ENCODE results near the gene BUB3. TPM values are rescaled to one million over a fixed set of nuclear protein-coding genes. Genes with fewer than 3 reads are reported as not detected.
"Not testable (repeated sequence)": the region's sequence is repeated elsewhere in the genome, so short reads cannot be mapped to it uniquely, and the experiment has no call there.

BUB3 gene
- total RNA-seq, 2 donors from 2014 or later = 77.6 to 112 TPM

DNA sequence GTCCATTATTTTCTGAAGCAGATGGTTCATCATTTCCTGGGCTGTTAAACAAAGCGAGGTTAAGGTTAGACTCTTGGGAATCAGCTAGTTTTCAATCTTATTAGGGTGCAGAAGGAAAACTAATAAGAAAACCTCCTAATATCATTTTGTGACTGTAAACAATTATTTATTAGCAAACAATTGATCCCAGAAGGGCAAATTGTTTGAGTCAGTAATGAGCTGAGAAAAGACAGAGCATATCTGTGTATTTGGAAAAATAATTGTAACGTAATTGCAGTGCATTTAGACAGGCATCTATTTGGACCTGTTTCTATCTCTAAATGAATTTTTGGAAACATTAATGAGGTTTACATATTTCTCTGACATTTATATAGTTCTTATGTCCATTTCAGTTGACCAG lies 10.1 kb downstream of the BUB3 start:
- H3K9me3 ChIP-seq = no peaks in the 10 kb centered on the region
- H3K9ac ChIP-seq (ENCODE audit: low read depth in 2 of 2, low read length in 2 of 2) = no peak overlapping the region
- intact Hi-C loops (cut with DNase I) = no loop called here
- H3K27me3 ChIP-seq = no peaks in the 10 kb centered on the region
- H3K36me3 ChIP-seq = peaks cover 15% of the 10 kb centered on the region
- no peak overlapping the region for H3K27ac ChIP-seq
- no peaks in the 10 kb centered on the region for H3K4me1 ChIP-seq
- no peak for DNase-seq
- TF ChIP-seq, protein P1, sequence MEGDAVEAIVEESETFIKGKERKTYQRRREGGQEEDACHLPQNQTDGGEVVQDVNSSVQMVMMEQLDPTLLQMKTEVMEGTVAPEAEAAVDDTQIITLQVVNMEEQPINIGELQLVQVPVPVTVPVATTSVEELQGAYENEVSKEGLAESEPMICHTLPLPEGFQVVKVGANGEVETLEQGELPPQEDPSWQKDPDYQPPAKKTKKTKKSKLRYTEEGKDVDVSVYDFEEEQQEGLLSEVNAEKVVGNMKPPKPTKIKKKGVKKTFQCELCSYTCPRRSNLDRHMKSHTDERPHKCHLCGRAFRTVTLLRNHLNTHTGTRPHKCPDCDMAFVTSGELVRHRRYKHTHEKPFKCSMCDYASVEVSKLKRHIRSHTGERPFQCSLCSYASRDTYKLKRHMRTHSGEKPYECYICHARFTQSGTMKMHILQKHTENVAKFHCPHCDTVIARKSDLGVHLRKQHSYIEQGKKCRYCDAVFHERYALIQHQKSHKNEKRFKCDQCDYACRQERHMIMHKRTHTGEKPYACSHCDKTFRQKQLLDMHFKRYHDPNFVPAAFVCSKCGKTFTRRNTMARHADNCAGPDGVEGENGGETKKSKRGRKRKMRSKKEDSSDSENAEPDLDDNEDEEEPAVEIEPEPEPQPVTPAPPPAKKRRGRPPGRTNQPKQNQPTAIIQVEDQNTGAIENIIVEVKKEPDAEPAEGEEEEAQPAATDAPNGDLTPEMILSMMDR (IDR thresholded peaks at IDR 0.05) = no peak
- no peak overlapping the region for H3K4me3 ChIP-seq

DNA sequence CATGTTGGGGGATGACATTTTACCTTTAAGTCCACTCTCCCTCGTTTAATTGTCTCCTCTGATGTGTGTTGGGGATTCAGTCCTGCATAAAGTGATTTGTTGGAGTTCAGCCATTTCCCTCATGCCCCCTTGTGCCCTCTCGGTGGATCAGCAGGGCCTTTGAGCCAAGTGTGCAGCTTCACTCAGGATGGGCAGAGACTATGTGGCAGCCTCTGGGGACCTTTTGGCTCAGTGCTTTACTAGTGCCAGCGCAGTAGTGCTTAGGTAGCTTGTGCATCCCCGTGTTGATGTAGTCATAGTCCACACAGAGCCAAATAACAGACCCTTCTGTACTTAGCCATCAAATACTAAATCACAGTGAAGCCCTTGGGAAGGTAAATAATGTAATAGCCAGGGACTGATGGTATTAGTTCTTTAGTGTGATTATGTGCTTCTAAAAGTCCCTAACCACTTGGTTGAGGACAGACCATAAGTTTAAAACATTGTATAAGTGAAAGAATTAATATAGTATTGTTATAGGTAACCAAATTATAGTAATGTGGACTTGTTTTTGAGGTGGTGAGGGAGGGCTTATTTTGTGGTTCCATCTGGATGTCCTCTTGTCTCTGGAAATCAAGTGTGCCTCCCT lies 11.4 kb downstream of the BUB3 start:
- Histone ChIP-seq H3K9me3 (no peaks in the 10 kb centered on the region), H3K9ac (ENCODE audit: low read depth in 2 of 2, low read length in 2 of 2) (no peak overlapping the region), H3K27me3 (no peaks in the 10 kb centered on the region), H3K4me1 (no peaks in the 10 kb centered on the region), H3K4me3 (no peak overlapping the region), H3K27ac (no peak overlapping the region), H3K36me3 (peaks cover 15% of the 10 kb centered on the region)
- TF ChIP-seq, protein P1 (IDR thresholded peaks at IDR 0.05) = no peak
- intact Hi-C loops (cut with DNase I) = no loop called here
- DNase-seq = no peak

DNA sequence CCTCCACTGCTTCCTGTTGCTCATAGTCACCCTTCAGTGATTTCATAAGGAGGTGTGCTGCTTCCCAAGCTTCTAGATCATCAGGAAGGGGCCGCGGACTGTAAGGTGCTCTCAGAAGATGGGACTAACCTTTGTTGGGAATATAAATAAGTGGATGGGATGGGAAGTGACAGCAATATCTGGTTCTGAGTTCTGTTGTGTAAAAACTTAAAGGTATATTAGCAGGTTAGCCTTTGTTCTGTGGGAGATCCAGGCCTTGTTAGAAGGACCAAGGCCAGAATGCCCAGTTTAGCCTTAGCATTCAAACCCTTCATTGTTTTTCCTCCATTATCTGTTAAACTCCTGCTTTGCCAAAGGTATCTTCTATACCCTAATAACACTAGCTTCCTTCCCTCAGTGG lies 12.4 kb downstream of the BUB3 start:
- intact Hi-C loops (cut with DNase I) = no loop called here
- peaks cover 15% of the 10 kb centered on the region for H3K36me3 ChIP-seq
- no peaks in the 10 kb centered on the region for H3K27me3 ChIP-seq
- DNase-seq = no peak
- H3K27ac ChIP-seq = no peak overlapping the region
- H3K9ac ChIP-seq (ENCODE audit: low read depth in 2 of 2, low read length in 2 of 2) = no peak overlapping the region
- H3K9me3 ChIP-seq = no peaks in the 10 kb centered on the region
- H3K4me3 ChIP-seq = no peak overlapping the region
- no peaks in the 10 kb centered on the region for H3K4me1 ChIP-seq
- TF ChIP-seq, protein P1 (IDR thresholded peaks at IDR 0.05) = no peak

DNA sequence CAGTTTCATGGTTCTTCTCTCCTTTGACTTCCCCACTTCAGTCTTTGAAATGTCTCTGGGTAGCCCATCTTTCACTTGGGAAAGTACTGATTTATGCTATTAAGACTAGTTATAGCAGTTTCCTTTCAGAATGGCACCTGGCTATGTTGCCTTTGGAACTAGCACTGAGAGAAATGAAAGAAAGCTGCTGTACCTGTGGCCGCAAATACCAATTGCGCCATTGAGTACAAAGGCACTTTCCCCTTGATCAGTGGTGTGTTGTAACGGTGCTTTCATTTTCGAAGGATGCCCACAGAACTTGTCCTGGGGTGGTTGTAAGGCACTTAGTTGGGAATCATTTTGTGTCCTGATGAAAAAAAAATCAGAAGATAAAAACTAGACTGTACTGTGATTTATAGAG lies 16.8 kb downstream of the BUB3 start:
- Histone ChIP-seq H3K27me3 (no peaks in the 10 kb centered on the region), H3K4me1 (no peaks in the 10 kb centered on the region), H3K27ac (no peak overlapping the region), H3K4me3 (no peak overlapping the region), H3K36me3 (peaks cover 4% of the 10 kb centered on the region), H3K9ac (ENCODE audit: low read depth in 2 of 2, low read length in 2 of 2) (no peak overlapping the region), H3K9me3 (no peaks in the 10 kb centered on the region)
- TF ChIP-seq, protein P1 (IDR thresholded peaks at IDR 0.05) = no peak
- no peak for DNase-seq
- intact Hi-C loops (cut with DNase I) = no loop called here

DNA sequence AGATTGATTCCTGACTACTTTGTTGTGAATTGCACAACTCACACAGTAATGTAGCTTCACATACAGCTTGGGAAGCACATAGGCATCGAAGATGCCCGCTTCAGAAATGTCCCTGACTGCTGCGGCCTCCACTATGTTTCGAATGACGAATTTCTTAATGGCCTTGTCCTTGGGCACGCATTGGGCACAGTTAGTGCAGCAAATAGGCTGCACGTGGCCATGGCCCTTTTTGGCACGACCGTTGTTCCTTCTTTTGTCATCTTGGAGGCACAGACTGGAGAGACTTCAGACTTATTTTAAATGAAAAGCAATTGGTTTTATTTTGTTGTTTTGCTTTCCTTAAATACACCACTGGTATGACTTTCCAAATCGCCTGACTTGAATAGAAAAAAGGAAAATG lies 17.4 kb downstream of the BUB3 start:
- H3K9ac ChIP-seq (ENCODE audit: low read depth in 2 of 2, low read length in 2 of 2); H3K4me3 ChIP-seq; H3K27ac ChIP-seq; H3K27me3 ChIP-seq; H3K36me3 ChIP-seq; H3K4me1 ChIP-seq; intact Hi-C loops (cut with DNase I); H3K9me3 ChIP-seq; DNase-seq: not testable (repeated sequence)

Data from colonic mucosa (tissue), 4 donors.